ENCODE measurements around the gene CASTOR2.
"Not testable (repeated sequence)": the region's sequence is repeated elsewhere in the genome, so short reads cannot be mapped to it uniquely, and the experiment has no call there.

Gene CASTOR2

DNA sequence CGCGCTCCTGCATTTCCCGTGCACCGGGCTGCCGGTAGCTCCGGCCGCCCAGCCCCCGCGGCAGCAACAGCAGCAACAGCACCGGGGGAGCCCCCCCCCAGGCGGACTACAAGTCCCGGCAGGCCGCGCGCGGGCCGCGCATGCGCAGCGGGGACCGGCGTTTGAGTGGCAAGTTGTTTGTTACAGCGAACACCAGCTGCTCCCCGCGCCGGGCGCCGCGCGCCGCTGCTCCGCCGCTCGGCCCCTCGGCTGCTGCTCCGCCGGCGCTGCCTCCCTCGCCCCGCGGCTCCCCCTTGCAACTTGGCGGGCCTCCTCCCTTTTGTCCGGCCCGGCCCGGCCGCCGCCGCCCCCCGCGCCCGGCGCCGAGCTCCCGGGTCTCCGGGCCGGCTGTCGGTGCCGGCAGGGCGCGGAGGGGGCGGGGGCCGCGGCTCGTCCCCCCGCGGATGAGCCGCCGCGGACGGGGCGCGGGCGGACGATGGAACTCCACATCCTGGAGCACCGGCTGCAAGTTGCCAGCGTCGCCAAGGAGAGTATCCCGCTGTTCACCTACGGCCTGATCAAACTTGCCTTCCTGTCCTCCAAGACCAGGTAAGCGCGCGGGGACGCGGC, at the start of gene CASTOR2:
Gene CASTOR2 (plus strand): TSS at position 195 of the 609 bp plus-strand sequence. CDS start 281 bp downstream, at position 476.
- FAIRE-seq; DNase-seq (ENCODE audit: insufficient read length, low spot score): not testable (repeated sequence)

GRCh38 chr7:74922321-74922890, 42.1 kb upstream of the CASTOR2 start:
- DNase-seq (ENCODE audit: insufficient read length, low spot score); FAIRE-seq: not testable (repeated sequence)

GRCh38 chr7:74923644-74924043, 40.9 kb upstream of the CASTOR2 start:
- DNase-seq (ENCODE audit: insufficient read length, low spot score); FAIRE-seq: not testable (repeated sequence)

DNA sequence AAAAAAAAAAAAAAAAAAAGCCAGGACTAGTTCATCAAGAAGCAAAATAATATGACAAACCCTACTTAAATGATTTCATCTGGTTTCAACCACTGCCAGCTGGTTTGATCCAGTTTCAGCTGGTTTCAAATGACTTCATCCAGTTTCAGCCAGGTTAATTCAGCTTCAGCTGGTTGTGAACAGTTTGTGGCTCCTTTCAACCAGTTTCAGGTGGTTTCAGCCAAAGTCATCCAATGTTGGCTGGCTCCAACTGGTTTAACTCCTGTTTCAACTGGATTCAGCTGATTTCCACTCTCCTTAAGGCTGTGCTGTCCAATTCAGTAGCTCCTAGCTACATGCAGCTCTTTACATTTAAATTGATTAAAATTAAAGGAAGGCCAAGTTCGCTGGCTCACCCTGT, 37.5 kb upstream of the CASTOR2 start:
- not testable (repeated sequence) for DNase-seq (ENCODE audit: insufficient read length, low spot score); FAIRE-seq

DNA sequence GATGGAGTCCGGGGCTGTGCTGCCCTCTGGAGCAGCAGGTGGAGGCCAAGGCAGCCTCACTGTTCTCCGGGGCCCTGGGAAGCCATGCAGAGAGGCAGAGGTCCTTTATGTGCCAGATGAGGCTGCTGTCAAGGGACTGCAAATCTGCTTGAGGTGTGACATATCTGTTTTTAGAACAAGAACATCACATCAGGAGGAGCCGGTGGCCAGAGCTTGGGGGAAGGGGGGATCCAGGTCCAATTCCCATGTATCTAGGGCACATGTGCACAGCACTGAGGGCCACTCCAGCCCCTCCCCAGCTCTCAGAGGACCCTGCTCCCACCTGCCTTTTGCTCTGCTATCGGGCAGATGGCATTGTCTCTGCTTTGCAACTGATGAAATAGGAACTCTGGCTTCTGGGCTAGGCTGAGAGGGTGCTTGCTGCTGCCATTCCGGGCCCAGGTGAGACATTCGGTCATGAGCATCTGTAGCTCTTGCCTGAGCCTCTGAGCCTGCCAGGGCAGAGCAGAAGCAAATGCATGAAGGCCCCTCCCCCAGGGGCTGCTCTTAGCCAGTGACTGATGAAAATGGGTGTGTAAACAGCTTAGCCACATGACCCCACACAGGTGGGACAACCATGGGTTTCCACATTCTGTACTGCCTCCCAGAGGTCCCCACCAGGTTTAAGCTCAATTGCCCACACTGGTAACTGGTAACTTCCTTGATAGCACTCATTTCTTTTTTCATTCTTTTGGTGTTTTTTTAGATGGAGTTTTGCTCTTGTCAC, 32.8 kb upstream of the CASTOR2 start:
- DNase-seq (ENCODE audit: insufficient read length, low spot score); FAIRE-seq: not testable (repeated sequence)

- not testable (repeated sequence) for FAIRE-seq; DNase-seq (ENCODE audit: insufficient read length, low spot score)
Observed at GRCh38 chr7:74939429-74939828, 25.1 kb upstream of the CASTOR2 start.

- not testable (repeated sequence) for FAIRE-seq; DNase-seq (ENCODE audit: insufficient read length, low spot score)
Observed at GRCh38 chr7:74941302-74942069, 23.0 kb upstream of the CASTOR2 start.

- FAIRE-seq; DNase-seq (ENCODE audit: insufficient read length, low spot score): not testable (repeated sequence)
Observed at GRCh38 chr7:74943923-74944322, 20.6 kb upstream of the CASTOR2 start.

- not testable (repeated sequence) for FAIRE-seq; DNase-seq (ENCODE audit: insufficient read length, low spot score)
Observed at GRCh38 chr7:74947741-74948140, 16.8 kb upstream of the CASTOR2 start.

DNA sequence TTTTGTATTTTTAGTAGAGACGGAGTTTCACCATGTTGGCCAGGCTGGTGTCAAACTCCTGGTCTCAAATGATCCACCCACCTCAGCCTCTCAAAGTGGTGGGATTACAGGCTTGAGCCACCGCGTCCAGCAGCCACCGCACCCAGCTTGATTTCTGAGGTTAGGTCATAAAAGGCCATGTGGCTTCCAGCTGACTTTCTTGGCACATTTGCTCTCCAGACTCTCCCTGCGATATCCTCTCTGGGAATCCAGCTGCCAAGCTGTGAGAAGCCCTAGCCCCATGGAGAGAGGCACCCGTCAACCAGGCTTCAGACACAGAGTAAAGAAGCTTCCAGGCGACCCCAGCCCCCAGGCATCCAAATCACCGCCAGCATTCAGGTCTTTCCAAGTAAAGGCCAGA, 10.7 kb upstream of the CASTOR2 start:
- FAIRE-seq; DNase-seq (ENCODE audit: insufficient read length, low spot score): not testable (repeated sequence)

GRCh38 chr7:74958328-74958727, 6.2 kb upstream of the CASTOR2 start:
- FAIRE-seq; DNase-seq (ENCODE audit: insufficient read length, low spot score): not testable (repeated sequence)

GRCh38 chr7:74963704-74964510, 598 bp upstream of the CASTOR2 start:
- FAIRE-seq = not testable (repeated sequence)

DNA sequence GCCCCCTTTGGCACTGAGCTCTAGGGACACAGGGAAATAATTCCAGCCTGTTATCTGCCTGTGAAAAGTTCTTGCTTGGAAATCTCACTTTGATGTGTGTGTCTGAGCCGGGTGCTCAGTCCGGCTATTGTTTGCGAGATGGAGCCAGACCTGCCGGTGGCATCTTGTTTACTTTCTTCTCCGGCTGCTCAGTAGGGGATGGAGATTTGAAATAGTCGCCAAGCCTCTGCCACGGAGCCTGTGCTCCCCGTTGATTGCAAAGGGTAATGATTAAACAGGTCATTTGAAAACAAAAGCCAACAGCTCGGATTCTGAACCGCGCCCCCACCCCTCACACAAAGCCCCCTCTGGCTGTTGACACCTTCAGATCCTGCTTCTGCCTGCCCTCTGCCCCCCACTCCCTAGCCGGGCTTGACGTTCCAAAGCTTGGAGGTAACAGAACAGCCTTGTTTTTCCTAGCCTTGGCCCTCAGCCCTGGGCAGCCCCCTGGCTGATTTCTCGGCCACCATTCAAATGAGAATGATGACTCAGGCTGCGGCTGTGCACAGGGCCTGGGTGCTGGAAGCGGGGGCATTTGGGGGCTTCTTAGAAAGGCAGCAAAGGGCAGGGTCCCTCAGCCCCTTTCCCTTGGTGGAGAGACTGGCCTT, 1.8 kb downstream of the CASTOR2 start:
- not testable (repeated sequence) for DNase-seq (ENCODE audit: insufficient read length, low spot score); FAIRE-seq

More at GRCh38 chr7:74963704-74964510, 598 bp upstream of the CASTOR2 start:
- DNase-seq (ENCODE audit: insufficient read length, low spot score) = not testable (repeated sequence)

DNA sequence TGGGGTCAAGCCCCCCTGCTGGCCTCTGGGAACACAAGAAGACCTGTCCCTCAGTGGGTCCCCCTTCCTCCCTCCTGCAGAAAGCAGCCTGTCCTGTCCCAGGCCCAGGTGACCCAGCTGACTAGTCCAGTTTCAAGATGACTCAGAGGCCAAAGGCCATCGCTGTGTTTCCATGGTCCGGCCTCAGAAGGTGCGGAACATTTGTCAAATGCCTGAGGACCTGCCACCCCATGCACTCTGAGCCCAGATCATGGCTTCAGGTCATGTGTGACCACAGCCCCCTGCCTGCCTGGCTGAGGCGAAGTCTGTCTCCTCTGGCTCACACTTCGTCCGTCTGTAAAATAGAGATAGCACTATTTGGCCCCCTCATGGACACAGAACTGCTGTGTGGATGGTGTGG, 2.4 kb downstream of the CASTOR2 start:
- FAIRE-seq; DNase-seq (ENCODE audit: insufficient read length, low spot score): not testable (repeated sequence)

GRCh38 chr7:74971431-74971830, 6.9 kb downstream of the CASTOR2 start:
- not testable (repeated sequence) for DNase-seq (ENCODE audit: insufficient read length, low spot score); FAIRE-seq

GRCh38 chr7:74972377-74972776, 7.9 kb downstream of the CASTOR2 start:
- not testable (repeated sequence) for FAIRE-seq; DNase-seq (ENCODE audit: insufficient read length, low spot score)

DNA sequence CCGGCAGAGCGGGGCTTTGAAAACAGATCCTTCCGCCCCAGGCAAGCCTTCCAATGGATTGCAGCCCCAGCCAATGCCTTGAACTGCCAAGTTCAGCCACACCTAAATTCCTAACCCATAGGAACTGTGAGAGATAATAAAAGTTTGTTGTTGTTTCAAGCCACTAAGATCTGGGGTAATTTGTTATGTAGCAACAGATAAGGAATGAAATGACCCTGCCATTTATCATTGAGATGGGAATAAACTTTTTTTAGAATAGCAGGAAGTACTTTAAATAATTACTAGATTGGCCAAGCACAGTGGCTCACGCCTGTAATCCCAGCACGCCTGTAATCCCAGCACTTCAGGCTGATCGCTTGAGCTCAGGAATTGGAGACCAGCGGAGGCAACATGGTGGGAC, 11.5 kb downstream of the CASTOR2 start:
- FAIRE-seq; DNase-seq (ENCODE audit: insufficient read length, low spot score): not testable (repeated sequence)

- FAIRE-seq; DNase-seq (ENCODE audit: insufficient read length, low spot score): not testable (repeated sequence)
Observed at GRCh38 chr7:74977523-74977922, 13.0 kb downstream of the CASTOR2 start.

- not testable (repeated sequence) for FAIRE-seq; DNase-seq (ENCODE audit: insufficient read length, low spot score)
Observed at GRCh38 chr7:74988436-74988835, 23.9 kb downstream of the CASTOR2 start.

All from GM19239 (cell line).